HEK293T (cell line): Measurements from ENCODE around the gene RMDN3.

Experiments used
- ARNT ChIP-seq: fragments of 450-650 bp; IDR thresholded peaks from 2 replicates; pipeline ENCODE4 v1.6.1; 2017; ENCODE audit warnings: mild to moderate bottlenecking
- BHLHE40 ChIP-seq: fragments of 450-650 bp; IDR thresholded peaks from 2 replicates; pipeline ENCODE4 v1.6.1; 2016; ENCODE audit warnings: mild to moderate bottlenecking, moderate library complexity, borderline replicate concordance
- FOXA1 ChIP-seq: fragments of 450-650 bp; IDR thresholded peaks from 2 replicates; pipeline ENCODE4 v1.6.1; 2016; ENCODE audit warnings: mild to moderate bottlenecking
- FOXK2 ChIP-seq: fragments of 450-650 bp; IDR thresholded peaks from 2 replicates; pipeline ENCODE4 v1.6.1; 2016; ENCODE audit warnings: mild to moderate bottlenecking
- FOXM1 ChIP-seq: fragments of 450-650 bp; IDR thresholded peaks from 2 replicates; pipeline ENCODE4 v1.6.1; 2017; ENCODE audit warnings: mild to moderate bottlenecking, borderline replicate concordance
- HDGF ChIP-seq: fragments of 450-650 bp; IDR thresholded peaks from 2 replicates; pipeline ENCODE4 v1.6.1; 2017; ENCODE audit warnings: antibody characterized with exemption, borderline replicate concordance
- NFRKB ChIP-seq: fragments of 450-650 bp; IDR thresholded peaks from 2 replicates; pipeline ENCODE4 v1.6.1; 2016; ENCODE audit warnings: mild to moderate bottlenecking, moderate library complexity
- SP1 ChIP-seq: fragments of 450-650 bp; IDR thresholded peaks from 2 replicates; pipeline ENCODE4 v1.6.1; 2017
- TARDBP ChIP-seq: fragments of 450-650 bp; IDR thresholded peaks from 2 replicates; pipeline ENCODE4 v1.6.1; 2016
- TF ChIP-seq, protein P1 (sequence below): fragments of 450-650 bp; IDR thresholded peaks from 2 replicates; pipeline ENCODE4 v1.6.1; 2016

DNA sequence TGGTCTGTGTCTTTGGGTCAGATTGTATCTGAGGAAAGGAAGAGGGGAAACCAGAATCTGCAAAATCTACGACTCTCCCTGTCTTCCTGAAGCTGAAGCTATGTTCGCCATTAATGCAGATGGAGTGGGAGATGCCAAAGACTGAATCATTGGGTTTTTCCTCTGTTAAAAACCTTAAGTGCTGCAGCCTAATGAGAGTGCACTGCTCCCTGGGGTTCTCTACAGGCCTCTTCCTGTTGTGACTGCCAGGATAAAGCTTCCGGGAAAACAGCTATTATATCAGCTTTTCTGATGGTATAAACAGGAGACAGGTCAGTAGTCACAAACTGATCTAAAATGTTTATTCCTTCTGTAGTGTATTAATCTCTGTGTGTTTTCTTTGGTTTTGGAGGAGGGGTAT is 24.0 kb downstream of the RMDN3 start:
- TF ChIP-seq SP1 (no peak), BHLHE40 (no peak), NFRKB (no peak), FOXA1 (no peak), ARNT (no peak), HDGF (no peak), TARDBP (no peak), FOXM1 (no peak), FOXK2 (no peak)
- TF ChIP-seq, protein P1, sequence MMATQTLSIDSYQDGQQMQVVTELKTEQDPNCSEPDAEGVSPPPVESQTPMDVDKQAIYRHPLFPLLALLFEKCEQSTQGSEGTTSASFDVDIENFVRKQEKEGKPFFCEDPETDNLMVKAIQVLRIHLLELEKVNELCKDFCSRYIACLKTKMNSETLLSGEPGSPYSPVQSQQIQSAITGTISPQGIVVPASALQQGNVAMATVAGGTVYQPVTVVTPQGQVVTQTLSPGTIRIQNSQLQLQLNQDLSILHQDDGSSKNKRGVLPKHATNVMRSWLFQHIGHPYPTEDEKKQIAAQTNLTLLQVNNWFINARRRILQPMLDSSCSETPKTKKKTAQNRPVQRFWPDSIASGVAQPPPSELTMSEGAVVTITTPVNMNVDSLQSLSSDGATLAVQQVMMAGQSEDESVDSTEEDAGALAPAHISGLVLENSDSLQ: no peak
